Activated naive CD4-positive, alpha-beta T cell treated with anti-CD3 and anti-CD28 coated beads for 36 hours (primary cell): ENCODE data around the gene MAP4K4. TPM values are rescaled to one million over a fixed set of nuclear protein-coding genes. Genes with fewer than 3 reads are reported as not detected.

Source experiments
- CTCF ChIA-PET: fragments of 350-600 bp; sonication (Branson Sonifier 250); formaldehyde crosslinking; loops from one replicate; lab custom pipeline; 2021; ENCODE audit warnings: antibody characterized with exemption; lab: Charles Lee
- DNase-seq: peaks from one replicate; pipeline ENCODE4 v3.0.0-alpha.2; 2020
- H3K27ac Mint-ChIP-seq: one replicate; pipeline ENCODE4 v1.8.0; 2021; ENCODE audit warnings: mild to moderate bottlenecking, mixed read lengths
- H3K27me3 Mint-ChIP-seq: one replicate; pipeline ENCODE4 v1.8.0; 2021; ENCODE audit warnings: low read depth, mixed read lengths
- H3K36me3 Mint-ChIP-seq: one replicate; pipeline ENCODE4 v1.8.0; 2021; ENCODE audit warnings: low read depth, mixed read lengths
- H3K4me1 Mint-ChIP-seq: one replicate; pipeline ENCODE4 v1.8.0; 2021; ENCODE audit warnings: low read depth, mixed read lengths
- H3K4me3 Mint-ChIP-seq: one replicate; pipeline ENCODE4 v1.8.0; 2021; ENCODE audit warnings: mild to moderate bottlenecking, moderate library complexity, mixed read lengths
- H3K9me3 Mint-ChIP-seq: one replicate; pipeline ENCODE4 v1.8.0; 2021; ENCODE audit warnings: mixed read lengths
- intact Hi-C: fragments of 100-400 bp; cut with micrococcal nuclease; formaldehyde crosslinking; loops from one replicate; pipeline ENCODE4 v1.15.1; 2023
- total RNA-seq, 2 experiments: library from RNA; stranded (reverse); gene quantifications; one replicate each; pipeline ENCODE4 v1.2.3, GENCODE V29; 2021

MAP4K4 gene
- total RNA-seq, 2 experiments from 2014 or later: 126 to 131 TPM

DNA sequence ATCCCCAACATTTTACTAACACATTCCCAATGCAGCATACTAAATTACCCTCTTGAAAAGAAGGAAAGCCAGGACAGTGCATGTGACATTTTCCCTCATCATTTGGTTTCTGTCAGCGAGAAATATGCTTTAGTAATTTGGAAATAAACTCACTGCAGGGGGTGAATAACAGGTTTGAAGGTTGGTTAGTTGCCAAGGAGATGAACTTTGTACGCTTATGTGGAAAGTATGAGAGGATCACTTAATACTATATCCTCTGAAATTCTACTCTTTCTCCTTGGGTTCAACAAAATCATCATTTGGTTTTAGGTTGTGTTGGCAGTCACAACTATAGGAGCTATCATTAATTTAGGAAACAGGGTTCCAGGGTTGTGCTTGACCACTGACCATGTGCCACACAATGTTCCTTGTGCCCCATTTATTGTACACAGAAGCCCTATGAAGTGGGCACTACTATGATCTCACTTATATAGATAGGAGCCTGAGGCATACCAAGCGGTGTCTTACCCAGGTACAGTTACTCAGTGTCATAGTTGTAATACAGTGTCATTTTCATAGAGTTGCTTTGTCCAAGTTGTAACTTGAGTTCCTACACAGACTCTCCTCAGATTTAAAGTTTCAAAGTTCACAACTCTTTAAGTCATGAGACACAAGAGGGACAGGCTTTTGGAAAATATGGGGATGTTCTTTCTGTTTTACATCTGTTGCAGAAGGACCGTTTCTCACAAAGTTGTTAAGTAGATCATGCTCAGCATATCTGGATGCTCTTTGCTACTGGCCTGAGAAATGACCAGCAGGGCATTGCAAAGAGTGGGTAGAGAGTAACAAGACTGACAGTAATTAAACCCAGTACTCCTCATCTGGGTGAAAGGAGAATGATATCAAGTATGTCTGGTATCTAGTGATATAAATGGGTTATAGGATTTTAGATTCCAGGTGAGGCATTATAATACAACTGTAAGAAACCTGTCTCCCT is 91.8 kb downstream of the MAP4K4 start:
- Mint-ChIP-seq H3K4me1 (peaks cover 70% of the 10 kb centered on the region), H3K27ac (peak overlapping the region; percentile 63), H3K4me3 (no peak overlapping the region), H3K9me3 (no peaks in the 10 kb centered on the region), H3K27me3 (no peaks in the 10 kb centered on the region), H3K36me3 (peaks cover 17% of the 10 kb centered on the region)
- DNase-seq: no peak
- intact Hi-C loops: loop anchor here (2.0 kb wide), 2 partner anchors 18 to 34 kb away; no protein-coding TSS in a partner anchor
- CTCF ChIA-PET: no interaction called here

DNA sequence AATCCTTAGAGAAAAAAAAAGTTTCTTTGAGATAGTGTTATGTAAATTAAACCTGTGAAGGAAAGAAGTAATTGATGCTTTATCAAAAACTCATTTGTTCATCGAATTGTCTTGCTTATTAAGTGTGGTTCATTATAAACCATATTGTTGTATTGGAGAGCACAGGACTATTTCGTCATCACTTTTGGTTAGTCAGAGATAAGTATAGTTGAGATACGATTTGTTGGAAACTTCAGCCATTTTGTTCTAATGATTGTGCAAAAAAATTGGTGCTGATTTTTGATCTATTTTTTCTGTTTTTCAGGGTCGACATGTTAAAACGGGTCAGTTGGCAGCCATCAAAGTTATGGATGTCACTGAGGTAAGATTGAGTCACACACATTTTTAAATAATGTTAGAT is 92.9 kb downstream of the MAP4K4 start:
- H3K36me3 Mint-ChIP-seq: peaks cover 20% of the 10 kb centered on the region
- intact Hi-C loops: no loop called here
- no peak overlapping the region for H3K4me3 Mint-ChIP-seq
- CTCF ChIA-PET: no interaction called here
- no peaks in the 10 kb centered on the region for H3K27me3 Mint-ChIP-seq
- H3K4me1 Mint-ChIP-seq: peaks cover 71% of the 10 kb centered on the region
- no peak overlapping the region for H3K27ac Mint-ChIP-seq
- no peaks in the 10 kb centered on the region for H3K9me3 Mint-ChIP-seq
- no peak for DNase-seq

DNA sequence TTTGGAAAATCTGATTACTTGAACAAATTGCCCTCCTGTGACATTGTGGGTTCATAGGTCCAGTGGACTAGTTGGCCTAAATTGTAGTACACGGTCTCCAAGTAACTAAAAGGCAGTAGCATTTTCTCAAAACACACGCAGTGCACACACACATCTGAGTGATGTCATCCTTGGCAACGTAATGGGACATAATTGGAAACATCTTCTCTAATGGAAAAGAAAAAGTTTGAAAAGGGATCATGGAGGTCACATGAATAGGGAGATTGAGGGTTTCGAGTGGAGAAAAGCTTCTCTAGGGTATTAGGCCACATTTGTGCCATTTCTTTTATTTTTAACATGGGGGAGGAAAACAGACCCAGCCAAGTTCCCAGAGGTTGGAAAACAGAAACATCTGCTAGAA is 93.3 kb downstream of the MAP4K4 start:
- H3K27me3 Mint-ChIP-seq: no peaks in the 10 kb centered on the region
- intact Hi-C loops: no loop called here
- CTCF ChIA-PET: no interaction called here
- no peak for DNase-seq
- H3K4me3 Mint-ChIP-seq: no peak overlapping the region
- no peaks in the 10 kb centered on the region for H3K9me3 Mint-ChIP-seq
- H3K36me3 Mint-ChIP-seq: peaks cover 20% of the 10 kb centered on the region
- peaks cover 71% of the 10 kb centered on the region for H3K4me1 Mint-ChIP-seq
- no peak overlapping the region for H3K27ac Mint-ChIP-seq

DNA sequence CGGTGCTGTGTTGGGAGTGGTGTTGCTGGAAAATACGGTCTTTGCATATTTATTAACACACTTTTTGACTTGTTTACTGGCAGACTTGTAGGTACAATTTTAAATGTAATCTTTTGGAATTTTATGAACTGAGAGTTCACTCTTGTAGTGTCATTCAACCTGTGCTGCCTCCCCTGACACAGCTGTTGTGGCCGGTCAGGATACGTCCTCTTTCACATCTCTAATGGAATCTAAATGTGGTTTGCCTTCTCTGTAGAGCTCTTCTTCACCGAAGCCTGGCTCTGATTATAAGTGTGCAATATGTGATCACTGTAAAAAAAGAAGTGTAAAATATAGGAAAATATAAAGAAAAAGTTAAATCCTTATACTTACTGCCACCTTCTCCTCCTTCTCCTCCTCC is 94.7 kb downstream of the MAP4K4 start:
- Mint-ChIP-seq H3K36me3 (peaks cover 20% of the 10 kb centered on the region), H3K9me3 (no peaks in the 10 kb centered on the region), H3K27ac (no peak overlapping the region), H3K4me1 (peaks cover 75% of the 10 kb centered on the region), H3K4me3 (no peak overlapping the region), H3K27me3 (no peaks in the 10 kb centered on the region)
- DNase-seq: no peak
- CTCF ChIA-PET: interaction anchor here (0.6 to 1.5 kb wide), 6 partner anchors 10 to 284 kb away, joined by 3 to 6 read pairs (median 3); no protein-coding TSS in a partner anchor
- intact Hi-C loops: no loop called here

DNA sequence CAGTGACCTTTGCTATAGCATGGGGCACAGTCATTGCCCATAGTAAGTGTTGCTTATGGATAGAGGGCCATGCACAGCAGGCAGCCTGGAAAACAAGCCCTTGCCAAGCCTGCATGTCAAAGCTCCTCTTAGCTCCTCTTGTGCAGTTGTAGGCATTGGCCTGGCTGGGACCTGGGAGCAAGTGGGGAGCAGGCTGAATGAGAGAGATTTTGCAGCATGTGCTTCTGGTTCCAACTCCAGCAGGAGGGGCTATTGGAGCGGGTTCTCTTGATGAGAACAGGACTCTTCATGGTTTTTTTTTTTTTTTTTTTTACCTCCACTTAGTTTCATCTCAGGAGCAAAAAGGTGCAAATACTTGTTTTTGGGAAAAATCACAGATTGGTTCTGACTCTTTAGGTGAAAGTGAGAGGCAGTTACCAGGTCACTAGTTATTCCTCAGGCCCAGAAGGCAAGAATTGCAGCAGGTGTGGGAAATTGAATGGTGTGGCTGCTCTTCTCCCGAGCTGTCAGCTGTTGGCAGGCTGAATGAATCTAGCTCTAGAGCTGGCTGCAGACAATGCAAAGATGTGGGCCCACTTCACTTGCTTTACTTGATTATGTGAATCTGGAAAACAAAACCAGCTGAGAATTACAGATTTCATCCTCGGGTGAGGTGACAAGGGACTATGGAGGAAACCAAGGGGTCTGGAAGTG is 95.9 kb downstream of the MAP4K4 start:
- CTCF ChIA-PET: interaction anchor here (1.5 kb wide), 1 partner anchor 11 kb away, joined by 6 read pairs; no protein-coding TSS in a partner anchor
- H3K9me3 Mint-ChIP-seq: no peaks in the 10 kb centered on the region
- no peak overlapping the region for H3K27ac Mint-ChIP-seq
- peaks cover 67% of the 10 kb centered on the region for H3K4me1 Mint-ChIP-seq
- intact Hi-C loops: no loop called here
- peaks cover 20% of the 10 kb centered on the region for H3K36me3 Mint-ChIP-seq
- no peaks in the 10 kb centered on the region for H3K27me3 Mint-ChIP-seq
- no peak overlapping the region for H3K4me3 Mint-ChIP-seq
- no peak for DNase-seq

DNA sequence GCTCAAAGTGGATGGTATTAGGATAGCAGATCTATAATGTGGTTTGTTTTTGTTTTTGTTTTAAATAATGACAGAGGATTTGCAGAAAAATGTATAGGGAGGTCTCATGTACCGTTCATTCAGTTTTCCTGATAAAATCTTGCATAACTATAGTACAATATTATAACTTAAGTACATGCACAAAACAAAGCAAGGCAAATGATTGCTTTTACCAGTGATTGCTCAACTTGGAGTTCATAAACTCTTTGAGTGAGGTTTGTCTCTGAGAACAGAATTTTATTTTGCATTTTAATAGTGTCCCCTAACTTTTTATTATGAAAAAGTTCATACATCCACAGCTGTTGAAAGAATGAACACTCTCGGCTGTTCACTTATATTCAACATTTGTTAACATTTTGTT is 96.6 kb downstream of the MAP4K4 start:
- no peaks in the 10 kb centered on the region for H3K9me3 Mint-ChIP-seq
- peaks cover 64% of the 10 kb centered on the region for H3K4me1 Mint-ChIP-seq
- CTCF ChIA-PET: no interaction called here
- no peaks in the 10 kb centered on the region for H3K27me3 Mint-ChIP-seq
- H3K4me3 Mint-ChIP-seq: no peak overlapping the region
- intact Hi-C loops: no loop called here
- no peak overlapping the region for H3K27ac Mint-ChIP-seq
- no peak for DNase-seq
- H3K36me3 Mint-ChIP-seq: peaks cover 20% of the 10 kb centered on the region

DNA sequence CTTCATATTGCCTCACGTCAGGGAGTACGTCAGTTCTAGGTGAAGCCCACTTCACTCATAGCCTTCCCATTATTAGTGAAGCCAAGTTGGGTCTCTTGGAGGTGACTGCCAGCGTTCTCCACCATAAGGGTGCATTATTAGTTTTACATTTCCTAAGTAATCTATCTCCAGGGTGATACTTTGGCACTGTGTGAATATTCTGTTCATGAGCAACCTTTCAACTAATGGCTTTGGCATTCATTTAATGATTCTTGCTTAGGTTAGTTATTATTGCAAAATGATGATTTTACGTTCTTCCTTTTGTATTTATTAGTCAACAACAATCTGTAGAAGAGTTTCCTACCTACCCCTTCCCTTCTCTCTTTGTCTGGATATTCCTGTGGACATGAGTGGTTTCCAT is 97.5 kb downstream of the MAP4K4 start:
- H3K27ac Mint-ChIP-seq: no peak overlapping the region
- peaks cover 62% of the 10 kb centered on the region for H3K4me1 Mint-ChIP-seq
- no peak for DNase-seq
- CTCF ChIA-PET: no interaction called here
- H3K36me3 Mint-ChIP-seq: peaks cover 16% of the 10 kb centered on the region
- intact Hi-C loops: no loop called here
- no peaks in the 10 kb centered on the region for H3K9me3 Mint-ChIP-seq
- H3K27me3 Mint-ChIP-seq: no peaks in the 10 kb centered on the region
- H3K4me3 Mint-ChIP-seq: no peak overlapping the region

DNA sequence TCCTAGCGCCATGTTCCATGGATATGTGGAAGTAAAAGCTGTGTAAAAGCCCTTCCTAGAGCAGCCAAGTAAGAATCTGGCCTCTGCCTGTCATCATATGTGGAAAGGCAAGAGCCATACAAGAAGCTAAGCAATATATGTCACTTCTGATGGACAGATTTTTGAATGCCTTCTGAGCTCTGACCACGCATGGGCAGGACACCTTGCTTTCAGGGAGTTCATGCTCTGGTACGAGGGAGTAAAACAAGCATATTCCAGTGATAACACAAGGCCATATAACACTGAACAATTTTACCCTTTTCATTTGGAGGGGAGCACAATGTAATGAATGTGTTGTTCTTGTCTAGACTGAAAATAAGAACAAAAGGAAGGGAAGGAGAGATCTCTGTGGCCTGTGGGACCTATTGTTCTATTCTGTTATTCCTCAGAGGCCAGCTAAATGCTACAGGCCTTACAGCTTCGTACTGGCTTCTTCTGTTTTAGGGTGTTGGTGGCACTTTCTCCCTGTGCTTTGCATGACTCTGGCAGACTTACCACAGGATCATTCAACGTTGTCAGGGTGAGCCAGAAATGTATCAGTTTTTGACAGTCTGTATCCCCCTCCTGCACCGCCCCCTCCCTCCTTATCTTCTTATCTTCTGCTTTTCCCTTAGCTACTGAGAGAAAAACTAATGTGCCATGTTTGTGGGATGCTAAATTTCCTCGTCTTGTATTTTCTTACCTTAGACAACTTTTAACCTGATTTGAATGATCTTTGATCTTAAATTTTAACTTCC is 99.5 kb downstream of the MAP4K4 start:
- intact Hi-C loops: no loop called here
- Mint-ChIP-seq H3K4me1 (peaks cover 59% of the 10 kb centered on the region), H3K27me3 (no peaks in the 10 kb centered on the region), H3K36me3 (peaks cover 5% of the 10 kb centered on the region), H3K4me3 (no peak overlapping the region), H3K9me3 (no peaks in the 10 kb centered on the region), H3K27ac (no peak overlapping the region)
- no peak for DNase-seq
- CTCF ChIA-PET: interaction anchor here (0.6 to 2.0 kb wide), 5 partner anchors 13 to 379 kb away, joined by 3 to 8 read pairs (median 4); no protein-coding TSS in a partner anchor

DNA sequence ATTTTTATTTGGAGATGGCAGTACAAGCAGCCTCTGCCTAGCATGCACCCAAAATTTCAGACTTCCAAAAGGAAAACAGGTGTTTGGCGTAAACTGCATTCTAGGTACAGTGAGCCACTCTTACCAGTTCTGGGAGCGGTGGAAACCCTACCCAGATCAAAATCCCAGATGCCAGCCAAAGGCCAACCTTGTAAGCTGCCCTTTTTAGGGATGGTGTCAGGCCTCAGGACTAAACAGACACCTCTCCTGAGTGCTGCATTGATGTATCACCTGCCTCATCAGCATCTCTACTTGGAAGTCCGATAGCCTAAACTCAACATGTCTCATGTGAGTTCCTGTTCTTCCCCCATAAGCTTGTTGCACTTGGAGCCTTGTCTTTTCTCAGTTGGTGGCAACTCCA is 104.0 kb downstream of the MAP4K4 start:
- Mint-ChIP-seq H3K4me1 (peaks cover 68% of the 10 kb centered on the region), H3K36me3 (peaks cover 6% of the 10 kb centered on the region), H3K27ac (no peak overlapping the region), H3K27me3 (no peaks in the 10 kb centered on the region), H3K9me3 (no peaks in the 10 kb centered on the region), H3K4me3 (no peak overlapping the region)
- intact Hi-C loops: no loop called here
- DNase-seq: no peak
- CTCF ChIA-PET: no interaction called here

DNA sequence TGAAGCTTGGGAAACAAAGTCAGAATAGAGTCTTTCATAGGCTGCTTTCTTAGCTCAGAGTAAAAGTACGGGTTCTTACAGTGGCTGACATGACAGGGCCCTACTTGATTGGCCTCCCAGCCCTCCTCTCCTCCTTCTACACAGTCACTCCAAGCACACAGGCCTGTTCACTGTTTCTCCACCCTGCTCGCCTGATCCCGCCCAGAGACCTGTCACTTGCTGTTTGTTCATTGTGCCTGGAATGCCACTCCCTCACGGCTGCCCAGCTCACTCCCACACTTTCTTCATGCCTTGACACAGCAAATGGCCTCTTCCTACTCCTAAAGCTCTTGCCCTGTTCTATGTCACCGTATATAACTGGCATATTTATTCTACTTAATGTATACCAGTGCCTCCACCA is 104.8 kb downstream of the MAP4K4 start:
- H3K36me3 Mint-ChIP-seq: peaks cover 6% of the 10 kb centered on the region
- CTCF ChIA-PET: no interaction called here
- H3K9me3 Mint-ChIP-seq: no peaks in the 10 kb centered on the region
- H3K27ac Mint-ChIP-seq: no peak overlapping the region
- no peaks in the 10 kb centered on the region for H3K27me3 Mint-ChIP-seq
- no peak overlapping the region for H3K4me3 Mint-ChIP-seq
- intact Hi-C loops: no loop called here
- DNase-seq: no peak
- peaks cover 66% of the 10 kb centered on the region for H3K4me1 Mint-ChIP-seq

DNA sequence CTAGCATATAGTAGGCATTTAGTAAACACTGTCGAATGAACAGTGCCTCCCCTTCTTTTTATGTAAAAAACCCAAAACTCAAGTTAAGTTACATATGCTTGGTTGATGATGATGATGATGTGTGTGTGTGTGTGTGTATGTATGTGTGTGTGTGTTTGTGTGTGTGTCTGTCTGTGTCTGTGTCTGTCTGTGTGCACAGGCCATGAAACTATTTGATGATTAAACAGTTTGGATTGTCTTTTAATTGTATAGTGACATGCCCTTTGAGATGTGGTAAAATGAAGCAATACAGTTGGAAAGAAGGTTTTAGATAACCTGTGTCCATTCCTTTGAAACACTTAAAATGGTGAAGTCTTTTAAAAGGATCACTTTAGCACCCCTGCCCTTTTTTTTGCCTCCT is 105.6 kb downstream of the MAP4K4 start:
- no peak for DNase-seq
- Mint-ChIP-seq H3K36me3 (peaks cover 13% of the 10 kb centered on the region), H3K27me3 (no peaks in the 10 kb centered on the region), H3K27ac (no peak overlapping the region), H3K9me3 (no peaks in the 10 kb centered on the region), H3K4me1 (peaks cover 73% of the 10 kb centered on the region), H3K4me3 (no peak overlapping the region)
- CTCF ChIA-PET: interaction anchor here (0.6 to 0.7 kb wide), 2 partner anchors 29 to 93 kb away, joined by 3 to 4 read pairs; no protein-coding TSS in a partner anchor
- intact Hi-C loops: no loop called here
